H9 (cell line): ENCODE measurements around the gene GALNT2. TPM values are rescaled to one million over a fixed set of nuclear protein-coding genes. Genes with fewer than 3 reads are reported as not detected.

Experiments
- DNase-seq: peaks from one replicate; pipeline ENCODE4 v3.0.0-alpha.2; 2017
- H2AFZ ChIP-seq: one replicate; pipeline ENCODE4 v1.6.1; 2013; ENCODE audit warnings: mild to moderate bottlenecking, low read length, control low read depth, moderate library complexity
- H2AK5ac ChIP-seq: 2 replicates; pipeline ENCODE4 v1.6.1; 2013; ENCODE audit warnings: low read length, control low read depth, mixed read lengths; ENCODE audit not compliant: insufficient read length
- H2BK120ac ChIP-seq: one replicate; pipeline ENCODE4 v1.6.1; 2013; ENCODE audit warnings: low read depth, mild to moderate bottlenecking, low read length, control low read depth, inconsistent platforms; ENCODE audit not compliant: poor library complexity, severe bottlenecking
- H2BK12ac ChIP-seq: 2 replicates; pipeline ENCODE4 v1.6.1; 2013; ENCODE audit warnings: low read length, control low read depth, mixed read lengths, low read depth; ENCODE audit not compliant: insufficient read length
- H2BK15ac ChIP-seq: 2 replicates; pipeline ENCODE4 v1.6.1; 2013; ENCODE audit warnings: low read depth, low read length, control low read depth
- H2BK20ac ChIP-seq: one replicate; pipeline ENCODE4 v1.6.1; 2013; ENCODE audit warnings: low read depth, mild to moderate bottlenecking, low read length, control low read depth, inconsistent platforms; ENCODE audit not compliant: poor library complexity, severe bottlenecking
- H2BK5ac ChIP-seq: 2 replicates; pipeline ENCODE4 v1.6.1; 2013; ENCODE audit warnings: low read length, control low read depth, mixed read lengths; ENCODE audit not compliant: insufficient read length
- H3K14ac ChIP-seq: 2 replicates; pipeline ENCODE4 v1.6.1; 2013; ENCODE audit warnings: low read length, control low read depth; ENCODE audit not compliant: insufficient read depth
- H3K18ac ChIP-seq: 2 replicates; pipeline ENCODE4 v1.6.1; 2013; ENCODE audit warnings: low read depth, mild to moderate bottlenecking, mixed read lengths, low read length, control low read depth; ENCODE audit not compliant: insufficient read length
- H3K23ac ChIP-seq: 2 replicates; pipeline ENCODE4 v1.6.1; 2013; ENCODE audit warnings: low read length, control low read depth, mixed read lengths, low read depth; ENCODE audit not compliant: insufficient read length
- H3K23me2 ChIP-seq: 2 replicates; pipeline ENCODE4 v1.6.1; 2013; ENCODE audit warnings: low read depth, mild to moderate bottlenecking, mixed read lengths, low read length, control low read depth; ENCODE audit not compliant: insufficient read length, poor library complexity, severe bottlenecking
- H3K27ac ChIP-seq: 2 replicates; pipeline ENCODE4 v1.5.1; 2013; ENCODE audit warnings: low read length, control low read depth, mixed read lengths, low read depth; ENCODE audit not compliant: insufficient read length
- H3K27me3 ChIP-seq: 2 replicates; pipeline ENCODE4 v1.6.1; 2013; ENCODE audit warnings: low read length, control low read depth, inconsistent platforms; ENCODE audit not compliant: insufficient read depth
- H3K4ac ChIP-seq: 2 replicates; pipeline ENCODE4 v1.6.1; 2013; ENCODE audit warnings: low read depth, mild to moderate bottlenecking, control low read depth, inconsistent platforms, low read length, moderate library complexity
- H3K4me1 ChIP-seq: 2 replicates; pipeline ENCODE4 v1.6.1; 2013; ENCODE audit warnings: low read length, control low read depth, inconsistent platforms; ENCODE audit not compliant: insufficient read depth
- H3K4me2 ChIP-seq: 2 replicates; pipeline ENCODE4 v1.6.1; 2013; ENCODE audit warnings: low read length, control low read depth, mixed read lengths; ENCODE audit not compliant: insufficient read length, insufficient read depth
- H3K56ac ChIP-seq: 2 replicates; pipeline ENCODE4 v1.6.1; 2013; ENCODE audit warnings: low read depth, mild to moderate bottlenecking, mixed read lengths, low read length, control low read depth; ENCODE audit not compliant: insufficient read length
- H3K79me1 ChIP-seq: 2 replicates; pipeline ENCODE4 v1.6.1; 2013; ENCODE audit warnings: low read depth, mild to moderate bottlenecking, moderate library complexity, low read length, control low read depth, inconsistent platforms; ENCODE audit not compliant: insufficient read depth, poor library complexity, severe bottlenecking
- H3K79me2 ChIP-seq: 2 replicates; pipeline ENCODE4 v1.6.1; 2013; ENCODE audit warnings: low read length, control low read depth, inconsistent platforms; ENCODE audit not compliant: insufficient read depth
- H3K9ac ChIP-seq: 2 replicates; pipeline ENCODE4 v1.6.1; 2013; ENCODE audit warnings: low read length, control low read depth, mixed read lengths; ENCODE audit not compliant: insufficient read length; ENCODE audit errors: extremely low read depth
- H3K9me3 ChIP-seq: one replicate; pipeline ENCODE4 v1.6.1; 2013; ENCODE audit warnings: low read depth, low read length, inconsistent platforms; ENCODE audit not compliant: control insufficient read depth
- H3T11ph ChIP-seq: one replicate; pipeline ENCODE4 v1.6.1; 2013; ENCODE audit warnings: mild to moderate bottlenecking, low read length, control low read depth, inconsistent platforms
- H4K20me1 ChIP-seq: one replicate; pipeline ENCODE4 v1.6.1; 2013; ENCODE audit not compliant: control insufficient read depth, insufficient read length, insufficient read depth
- H4K5ac ChIP-seq: 2 replicates; pipeline ENCODE4 v1.6.1; 2013; ENCODE audit warnings: low read depth, mild to moderate bottlenecking, mixed read lengths, low read length, control low read depth; ENCODE audit not compliant: insufficient read length
- H4K8ac ChIP-seq: replicated peaks from 2 replicates; pipeline ENCODE4 v1.6.1; 2013; ENCODE audit warnings: low read length, control low read depth, mixed read lengths, low read depth; ENCODE audit not compliant: insufficient read length
- H4K91ac ChIP-seq: 2 replicates; pipeline ENCODE4 v1.6.1; 2013; ENCODE audit warnings: low read depth, mild to moderate bottlenecking, moderate library complexity, mixed read lengths, low read length, control low read depth; ENCODE audit not compliant: insufficient read length
- H3K27ac Mint-ChIP-seq, 3 experiments: 2 replicates in 2 of 3; 3 replicates in 1 of 3; pipeline ENCODE4 v1.8.0; 2020 to 2021; ENCODE audit warnings: mixed read lengths in 3 of 3, mild to moderate bottlenecking in 1 of 3, moderate library complexity in 1 of 3
- H3K27me3 Mint-ChIP-seq: 2 replicates; pipeline ENCODE4 v1.8.0; 2021; ENCODE audit warnings: low read depth, mild to moderate bottlenecking, moderate library complexity, mixed read lengths
- H3K36me3 Mint-ChIP-seq, 3 experiments: 2 replicates in 2 of 3; 3 replicates in 1 of 3; pipeline ENCODE4 v1.8.0; 2020 to 2021; ENCODE audit warnings: low read depth in 3 of 3, mixed read lengths in 3 of 3; ENCODE audit not compliant: insufficient read depth in 1 of 3
- H3K4me1 Mint-ChIP-seq, 2 experiments: 2 replicates each; pipeline ENCODE4 v1.8.0; 2020; ENCODE audit warnings: mixed read lengths in 2 of 2
- H3K4me3 Mint-ChIP-seq, 2 experiments: 2 replicates in 1 of 2; 3 replicates in 1 of 2; pipeline ENCODE4 v1.8.0; 2020 to 2021; ENCODE audit warnings: mild to moderate bottlenecking in 2 of 2, mixed read lengths in 2 of 2, moderate library complexity in 1 of 2
- H3K9me3 Mint-ChIP-seq, 2 experiments: 2 replicates in 1 of 2; 3 replicates in 1 of 2; pipeline ENCODE4 v1.8.0; 2020; ENCODE audit warnings: mild to moderate bottlenecking in 2 of 2, mixed read lengths in 2 of 2, moderate library complexity in 1 of 2
- WGBS: extraction: QIAGEN DNeasy Blood & Tissue Kit; methylation state at CpG from one replicate; pipeline ENCODE4 v1.1.7; 2013; ENCODE audit warnings: missing lambda C conversion rate, low lambda C conversion rate, mixed read lengths; ENCODE audit not compliant: insufficient read length; ENCODE audit errors: extremely low coverage; 5-methylcytosine and 5-hydroxymethylcytosine counted together
- total RNA-seq: library from RNA; stranded (reverse); gene quantifications from 2 replicates; pipeline ENCODE4 v1.2.1, GENCODE V29; 2021
- TF ChIP-seq, protein P1 (sequence below): fragments of 200-600 bp; sonication (generic); conservative IDR thresholded peaks from 3 replicates; pipeline ENCODE4 v1.8.0; 2021; ENCODE audit warnings: antibody characterized with exemption, mild to moderate bottlenecking

GALNT2 gene
- total RNA-seq, 1 experiment from 2014 or later, result 57.6 TPM

GRCh38 chr1:230230273-230230672 is 163.2 kb downstream of the GALNT2 start:
- Histone ChIP-seq H3K79me2 (no peaks in the 10 kb centered on the region; the same call in 1 of the 2 replicates), H2BK15ac (no peak overlapping the region), H4K5ac (no peak overlapping the region), H3K79me1 (no peaks in the 10 kb centered on the region), H4K8ac (no peak overlapping the region), H3K18ac (no peak overlapping the region), H3K4me2 (no peak overlapping the region), H3K14ac (no peak overlapping the region), H3K23ac (no peak overlapping the region), H4K91ac (no peak overlapping the region), H2BK20ac (no peak overlapping the region), H3K4ac (no peak overlapping the region), H2BK5ac (no peak overlapping the region), H2AFZ (no peak overlapping the region), H3K4me1 (peaks cover 10% of the 10 kb centered on the region), H3K23me2 (no peaks in the 10 kb centered on the region), H3K9ac (no peak overlapping the region), H3T11ph (no peak overlapping the region), H2BK12ac (no peak overlapping the region), H3K27ac (no peak overlapping the region), H2BK120ac (no peak overlapping the region), H4K20me1 (no peaks in the 10 kb centered on the region), H3K56ac (no peak overlapping the region), H3K27me3 (no peaks in the 10 kb centered on the region; the same call in 1 of the 2 replicates), H2AK5ac (no peak overlapping the region), H3K9me3 (no peaks in the 10 kb centered on the region)
- Mint-ChIP-seq H3K27me3 (no peaks in the 10 kb centered on the region), H3K36me3 (peaks cover 0 to 5% (median 0%) of the 10 kb centered on the region in 3 experiments; a peak in 3 of 7 replicates), H3K4me3 (no peak overlapping the region), H3K27ac (peak overlapping the region in 1 of 3 experiments; percentile 78; a peak in 1 of 7 replicates), H3K9me3 (peaks cover 0 to 5% of the 10 kb centered on the region in 2 experiments; a peak in 2 of 5 replicates), H3K4me1 (peaks cover 41 to 52% of the 10 kb centered on the region in 2 experiments)
- WGBS, result no CpG with 5 or more reads among the region's 7 CpGs
- DNase-seq, result no peak
- TF ChIP-seq, protein P1, sequence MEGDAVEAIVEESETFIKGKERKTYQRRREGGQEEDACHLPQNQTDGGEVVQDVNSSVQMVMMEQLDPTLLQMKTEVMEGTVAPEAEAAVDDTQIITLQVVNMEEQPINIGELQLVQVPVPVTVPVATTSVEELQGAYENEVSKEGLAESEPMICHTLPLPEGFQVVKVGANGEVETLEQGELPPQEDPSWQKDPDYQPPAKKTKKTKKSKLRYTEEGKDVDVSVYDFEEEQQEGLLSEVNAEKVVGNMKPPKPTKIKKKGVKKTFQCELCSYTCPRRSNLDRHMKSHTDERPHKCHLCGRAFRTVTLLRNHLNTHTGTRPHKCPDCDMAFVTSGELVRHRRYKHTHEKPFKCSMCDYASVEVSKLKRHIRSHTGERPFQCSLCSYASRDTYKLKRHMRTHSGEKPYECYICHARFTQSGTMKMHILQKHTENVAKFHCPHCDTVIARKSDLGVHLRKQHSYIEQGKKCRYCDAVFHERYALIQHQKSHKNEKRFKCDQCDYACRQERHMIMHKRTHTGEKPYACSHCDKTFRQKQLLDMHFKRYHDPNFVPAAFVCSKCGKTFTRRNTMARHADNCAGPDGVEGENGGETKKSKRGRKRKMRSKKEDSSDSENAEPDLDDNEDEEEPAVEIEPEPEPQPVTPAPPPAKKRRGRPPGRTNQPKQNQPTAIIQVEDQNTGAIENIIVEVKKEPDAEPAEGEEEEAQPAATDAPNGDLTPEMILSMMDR, result no peak
